ENCODE measurements around the gene TRIM28. TPM values are rescaled to one million over a fixed set of nuclear protein-coding genes. Genes with fewer than 3 reads are reported as not detected.

TRIM28 gene
- polyA plus RNA-seq, 1 donor from 2014 or later = 256 TPM

GRCh38 chr19:58563823-58564222 lies 20.0 kb downstream of the TRIM28 start:
- H4K20me1 ChIP-seq (ENCODE audit: insufficient read depth) = no peaks in the 10 kb centered on the region
- H3K27ac ChIP-seq (ENCODE audit: low read length) = no peak overlapping the region
- H3K4me3 ChIP-seq (ENCODE audit: low read length) = no peak overlapping the region
- H3K27me3 ChIP-seq (ENCODE audit: insufficient read depth, low read depth, low read length) = no peaks in the 10 kb centered on the region
- H3K9me3 ChIP-seq (ENCODE audit: low read length) = no peaks in the 10 kb centered on the region
- no peaks in the 10 kb centered on the region for H3K79me2 ChIP-seq (replicated peaks; ENCODE audit: insufficient read depth, low read length)
- H3K9ac ChIP-seq (ENCODE audit: low read length) = no peak overlapping the region
- no peak overlapping the region for H3K4me2 ChIP-seq (ENCODE audit: low read length)
- no peaks in the 10 kb centered on the region for H3K36me3 ChIP-seq (ENCODE audit: insufficient read depth, low read length)
- H3K9me2 ChIP-seq (ENCODE audit: insufficient read depth, low read length) = no peaks in the 10 kb centered on the region
- no peak overlapping the region for H2AFZ ChIP-seq (ENCODE audit: low read depth, low read length)
- peaks cover 7% of the 10 kb centered on the region for H3F3A ChIP-seq (ENCODE audit: insufficient read depth, low read length, poor library complexity, severe bottlenecking)
- TF ChIP-seq EP300 (conservative IDR thresholded peaks at IDR 0.05; ENCODE audit: poor library complexity, severe bottlenecking) (no peak), REST (IDR thresholded peaks at IDR 0.05; ENCODE audit: borderline replicate concordance) (no peak), RAD21 (conservative IDR thresholded peaks at IDR 0.05) (no peak)

DNA sequence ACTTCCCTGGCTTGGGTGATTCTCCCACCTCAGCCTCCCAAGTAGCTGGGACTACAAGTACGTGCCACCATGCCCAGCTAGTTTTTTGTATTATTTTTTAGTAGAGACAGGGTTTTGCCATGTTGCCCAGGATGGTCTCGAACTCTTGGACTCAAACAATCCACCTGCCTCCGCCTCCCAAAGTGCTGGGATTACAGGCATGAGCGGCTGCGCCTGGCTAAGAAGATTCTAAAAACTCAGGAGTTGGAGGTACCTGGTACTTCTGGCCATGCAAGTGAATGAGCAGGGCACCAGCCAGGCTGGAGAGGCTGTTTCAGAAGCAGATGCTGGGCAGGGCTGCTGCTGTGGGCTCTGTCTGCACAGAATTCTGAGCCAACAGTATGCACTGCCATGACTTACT lies 23.1 kb downstream of the TRIM28 start:
- Histone ChIP-seq H4K20me1 (ENCODE audit: insufficient read depth) (no peaks in the 10 kb centered on the region), H3K9me3 (ENCODE audit: low read length) (no peaks in the 10 kb centered on the region), H3K79me2 (replicated peaks; ENCODE audit: insufficient read depth, low read length) (no peaks in the 10 kb centered on the region), H3K4me3 (ENCODE audit: low read length) (no peak overlapping the region), H3K9ac (ENCODE audit: low read length) (no peak overlapping the region), H3K36me3 (ENCODE audit: insufficient read depth, low read length) (no peaks in the 10 kb centered on the region), H2AFZ (ENCODE audit: low read depth, low read length) (no peak overlapping the region), H3K27me3 (ENCODE audit: insufficient read depth, low read depth, low read length) (no peaks in the 10 kb centered on the region), H3K9me2 (ENCODE audit: insufficient read depth, low read length) (no peaks in the 10 kb centered on the region), H3K27ac (ENCODE audit: low read length) (no peak overlapping the region), H3K4me2 (ENCODE audit: low read length) (no peak overlapping the region), H3F3A (ENCODE audit: insufficient read depth, low read length, poor library complexity, severe bottlenecking) (no peaks in the 10 kb centered on the region)
- TF ChIP-seq POLR2AphosphoS5 (IDR thresholded peaks at IDR 0.05) (no peak), RAD21 (conservative IDR thresholded peaks at IDR 0.05) (no peak), REST (IDR thresholded peaks at IDR 0.05; ENCODE audit: borderline replicate concordance) (no peak), SMC3 (conservative IDR thresholded peaks at IDR 0.05; ENCODE audit: poor library complexity) (no peak), EP300 (conservative IDR thresholded peaks at IDR 0.05; ENCODE audit: poor library complexity, severe bottlenecking) (no peak), TAF1 (IDR thresholded peaks at IDR 0.05; ENCODE audit: low read depth) (no peak), EZH2 (IDR thresholded peaks at IDR 0.05; ENCODE audit: borderline replicate concordance, insufficient read depth, low read length, poor library complexity, severe bottlenecking) (no peak), MXI1 (conservative IDR thresholded peaks at IDR 0.05; ENCODE audit: poor library complexity, severe bottlenecking) (no peak)
- TF ChIP-seq, protein P1, sequence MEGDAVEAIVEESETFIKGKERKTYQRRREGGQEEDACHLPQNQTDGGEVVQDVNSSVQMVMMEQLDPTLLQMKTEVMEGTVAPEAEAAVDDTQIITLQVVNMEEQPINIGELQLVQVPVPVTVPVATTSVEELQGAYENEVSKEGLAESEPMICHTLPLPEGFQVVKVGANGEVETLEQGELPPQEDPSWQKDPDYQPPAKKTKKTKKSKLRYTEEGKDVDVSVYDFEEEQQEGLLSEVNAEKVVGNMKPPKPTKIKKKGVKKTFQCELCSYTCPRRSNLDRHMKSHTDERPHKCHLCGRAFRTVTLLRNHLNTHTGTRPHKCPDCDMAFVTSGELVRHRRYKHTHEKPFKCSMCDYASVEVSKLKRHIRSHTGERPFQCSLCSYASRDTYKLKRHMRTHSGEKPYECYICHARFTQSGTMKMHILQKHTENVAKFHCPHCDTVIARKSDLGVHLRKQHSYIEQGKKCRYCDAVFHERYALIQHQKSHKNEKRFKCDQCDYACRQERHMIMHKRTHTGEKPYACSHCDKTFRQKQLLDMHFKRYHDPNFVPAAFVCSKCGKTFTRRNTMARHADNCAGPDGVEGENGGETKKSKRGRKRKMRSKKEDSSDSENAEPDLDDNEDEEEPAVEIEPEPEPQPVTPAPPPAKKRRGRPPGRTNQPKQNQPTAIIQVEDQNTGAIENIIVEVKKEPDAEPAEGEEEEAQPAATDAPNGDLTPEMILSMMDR (IDR thresholded peaks at IDR 0.05; ENCODE audit: poor library complexity, severe bottlenecking) = no peak
